WTC11 (cell line): ENCODE results near the gene KRTAP2-4. TPM values are rescaled to one million over a fixed set of nuclear protein-coding genes. Genes with fewer than 3 reads are reported as not detected.
A peak's percentile ranks its signal among the peaks of the same experiment; 100 is the strongest.
"Not testable (repeated sequence)": the region's sequence is repeated elsewhere in the genome, so short reads cannot be mapped to it uniquely, and the experiment has no call there.

ENCODE experiments used
- ATAC-seq: fragments of 200-7000 bp; cut with Tn5 transposase; 2 replicates; pipeline ENCODE4 v1.10.0; 2021; ENCODE audit warnings: mild to moderate bottlenecking, moderate library complexity
- CTCF ChIA-PET: fragments of 300-600 bp; sonication (Branson Sonifier 250); formaldehyde crosslinking; loops from one replicate; lab custom pipeline; 2021; ENCODE audit warnings: antibody characterized with exemption; lab: Charles Lee
- POLR2A ChIA-PET: fragments of 350-600 bp; sonication (Branson Sonifier 250); formaldehyde crosslinking; loops from one replicate; lab custom pipeline; 2021; ENCODE audit warnings: antibody characterized with exemption; lab: Charles Lee
- DNase-seq: peaks from one replicate; pipeline ENCODE4 v3.0.0; 2021; ENCODE audit warnings: low spot score
- H3K27ac Mint-ChIP-seq: 2 replicates; pipeline ENCODE4 v1.8.0; 2021; ENCODE audit warnings: mixed read lengths
- H3K27me3 Mint-ChIP-seq: 2 replicates; pipeline ENCODE4 v1.8.0; 2021; ENCODE audit warnings: low read depth, mild to moderate bottlenecking, moderate library complexity, mixed read lengths
- H3K36me3 Mint-ChIP-seq: 2 replicates; pipeline ENCODE4 v1.8.0; 2021; ENCODE audit warnings: mixed read lengths
- H3K4me1 Mint-ChIP-seq: 2 replicates; pipeline ENCODE4 v1.8.0; 2022; ENCODE audit warnings: mixed read lengths
- H3K4me3 Mint-ChIP-seq: 2 replicates; pipeline ENCODE4 v1.8.0; 2021; ENCODE audit warnings: mild to moderate bottlenecking, moderate library complexity, mixed read lengths
- H3K9me3 Mint-ChIP-seq: 2 replicates; pipeline ENCODE4 v1.8.0; 2021; ENCODE audit warnings: mixed read lengths
- CREB1 ChIP-seq: sonication (generic); formaldehyde crosslinking; IDR thresholded peaks from 2 replicates; pipeline ENCODE4 v1.8.0; 2023; ENCODE audit warnings: mild to moderate bottlenecking, missing genetic modification reagents
- ESRRA ChIP-seq: sonication (generic); formaldehyde crosslinking; IDR thresholded peaks from 2 replicates; pipeline ENCODE4 v1.8.1; 2022; ENCODE audit warnings: mild to moderate bottlenecking, missing genetic modification reagents, borderline replicate concordance
- FOXJ3 ChIP-seq: sonication (generic); formaldehyde crosslinking; IDR thresholded peaks from 2 replicates; pipeline ENCODE4 v1.9.0; 2021; ENCODE audit warnings: missing genetic modification reagents, mild to moderate bottlenecking, borderline replicate concordance
- JUN ChIP-seq: sonication (generic); formaldehyde crosslinking; IDR thresholded peaks from 2 replicates; pipeline ENCODE4 v1.8.0; 2023; ENCODE audit warnings: mild to moderate bottlenecking, missing genetic modification reagents
- NFATC4 ChIP-seq: fragments of 250-450 bp; sonication (Bioruptor Pico); IDR thresholded peaks from 2 replicates; pipeline ENCODE4 v1.9.0; 2021; ENCODE audit warnings: mild to moderate bottlenecking
- OVOL2 ChIP-seq: fragments of 250-450 bp; sonication (Bioruptor Pico); IDR thresholded peaks from 2 replicates; pipeline ENCODE4 v1.9.0; 2021; ENCODE audit warnings: mild to moderate bottlenecking, borderline replicate concordance
- TCF7 ChIP-seq: sonication (generic); formaldehyde crosslinking; IDR thresholded peaks from 2 replicates; pipeline ENCODE4 v1.8.0; 2022; ENCODE audit warnings: mild to moderate bottlenecking, low read depth, missing genetic modification reagents, moderate library complexity
- TP53 ChIP-seq: sonication (generic); formaldehyde crosslinking; IDR thresholded peaks from 2 replicates; pipeline ENCODE4 v1.8.1; 2023; ENCODE audit warnings: mild to moderate bottlenecking, missing genetic modification reagents
- ZBTB21 ChIP-seq: sonication (generic); formaldehyde crosslinking; IDR thresholded peaks from 2 replicates; pipeline ENCODE4 v1.8.1; 2023; ENCODE audit warnings: mild to moderate bottlenecking, missing genetic modification reagents, borderline replicate concordance
- ZNF423 ChIP-seq: fragments of 250-450 bp; sonication (Bioruptor Pico); IDR thresholded peaks from 2 replicates; pipeline ENCODE4 v2.1.2; 2022; ENCODE audit warnings: mild to moderate bottlenecking, moderate library complexity
- ZNF425 ChIP-seq: fragments of 250-450 bp; sonication (Bioruptor Pico); conservative IDR thresholded peaks from 2 replicates; pipeline ENCODE4 v1.9.0; 2021; ENCODE audit warnings: mild to moderate bottlenecking
- total RNA-seq: library from RNA; stranded (reverse); gene quantifications from 3 replicates; pipeline ENCODE4 v1.2.3, GENCODE V29; 2021
- TF ChIP-seq, protein P1 (sequence below): sonication (generic); formaldehyde crosslinking; IDR thresholded peaks from 2 replicates; pipeline ENCODE4 v1.8.0; 2023; ENCODE audit warnings: missing genetic modification reagents
- TF ChIP-seq, protein P2 (sequence below): sonication (generic); formaldehyde crosslinking; IDR thresholded peaks from 2 replicates; pipeline ENCODE4 v1.8.0; 2023; ENCODE audit warnings: mild to moderate bottlenecking, missing genetic modification reagents
- TF ChIP-seq, protein P3 (sequence below): sonication (generic); formaldehyde crosslinking; IDR thresholded peaks from 2 replicates; pipeline ENCODE4 v1.8.1; 2023; ENCODE audit warnings: mild to moderate bottlenecking, missing genetic modification reagents
- TF ChIP-seq, protein P4 (sequence below): fragments of 250-450 bp; sonication (Bioruptor Pico); IDR thresholded peaks from 2 replicates; pipeline ENCODE4 v2.1.2; 2022; ENCODE audit warnings: mild to moderate bottlenecking, moderate library complexity

Gene KRTAP2-4
- total RNA-seq, 1 experiment from 2014 or later, result not detected

DNA sequence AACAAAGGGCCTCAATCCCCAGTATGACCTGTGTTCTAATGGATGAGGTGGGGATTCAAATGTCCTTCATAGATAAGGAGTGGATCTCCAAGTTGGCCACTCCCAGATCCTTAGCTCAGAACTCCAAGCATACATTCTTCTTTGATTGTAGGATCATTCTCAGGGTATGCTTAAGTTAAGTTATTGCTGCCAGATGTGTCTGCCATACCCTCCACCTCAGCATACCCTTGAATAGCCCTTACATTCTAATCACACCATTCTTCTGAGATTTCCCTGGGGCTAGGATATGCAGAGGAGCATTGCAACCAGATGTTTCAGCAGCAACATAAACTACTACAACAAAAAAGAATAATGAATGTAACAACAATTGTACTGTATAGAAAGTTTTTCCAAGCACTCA, 1.6 kb upstream of the KRTAP2-4 start:
- Mint-ChIP-seq H3K4me1 (peaks cover 4% of the 10 kb centered on the region; the same call in 1 of the 2 replicates), H3K36me3 (no peaks in the 10 kb centered on the region), H3K4me3 (no peak overlapping the region), H3K27me3 (no peaks in the 10 kb centered on the region), H3K27ac (no peak overlapping the region), H3K9me3 (no peaks in the 10 kb centered on the region)
- POLR2A ChIA-PET, result no interaction called here
- ATAC-seq, result no peak
- CTCF ChIA-PET, result no interaction called here
- TF ChIP-seq CREB1 (no peak), TCF7 (CRISPR knock-in tag) (no peak), ZBTB21 (CRISPR knock-in tag) (no peak), OVOL2 (CRISPR knock-in tag) (no peak), ESRRA (CRISPR knock-in tag) (no peak), FOXJ3 (CRISPR knock-in tag) (no peak)
- TF ChIP-seq, protein P1, sequence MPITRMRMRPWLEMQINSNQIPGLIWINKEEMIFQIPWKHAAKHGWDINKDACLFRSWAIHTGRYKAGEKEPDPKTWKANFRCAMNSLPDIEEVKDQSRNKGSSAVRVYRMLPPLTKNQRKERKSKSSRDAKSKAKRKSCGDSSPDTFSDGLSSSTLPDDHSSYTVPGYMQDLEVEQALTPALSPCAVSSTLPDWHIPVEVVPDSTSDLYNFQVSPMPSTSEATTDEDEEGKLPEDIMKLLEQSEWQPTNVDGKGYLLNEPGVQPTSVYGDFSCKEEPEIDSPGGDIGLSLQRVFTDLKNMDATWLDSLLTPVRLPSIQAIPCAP, result no peak
- no peak for DNase-seq

GRCh38 chr17:41065016-41065689, 526 bp downstream of the KRTAP2-4 start:
- ATAC-seq, H3K36me3 Mint-ChIP-seq, POLR2A ChIA-PET, H3K27ac Mint-ChIP-seq, DNase-seq, H3K4me1 Mint-ChIP-seq, H3K27me3 Mint-ChIP-seq, H3K9me3 Mint-ChIP-seq, H3K4me3 Mint-ChIP-seq: not testable (repeated sequence)
- CTCF ChIA-PET, result interaction anchor here (0.5 kb wide), 1 partner anchor 484 kb away, joined by 3 read pairs; no protein-coding TSS in a partner anchor
- TF ChIP-seq ZNF423 (CRISPR knock-in tag), result peak; percentile 51; the same call in 1 of the 2 replicates
- TF ChIP-seq, all 79 proteins: peak for 1; not testable (repeated sequence) for 78

DNA sequence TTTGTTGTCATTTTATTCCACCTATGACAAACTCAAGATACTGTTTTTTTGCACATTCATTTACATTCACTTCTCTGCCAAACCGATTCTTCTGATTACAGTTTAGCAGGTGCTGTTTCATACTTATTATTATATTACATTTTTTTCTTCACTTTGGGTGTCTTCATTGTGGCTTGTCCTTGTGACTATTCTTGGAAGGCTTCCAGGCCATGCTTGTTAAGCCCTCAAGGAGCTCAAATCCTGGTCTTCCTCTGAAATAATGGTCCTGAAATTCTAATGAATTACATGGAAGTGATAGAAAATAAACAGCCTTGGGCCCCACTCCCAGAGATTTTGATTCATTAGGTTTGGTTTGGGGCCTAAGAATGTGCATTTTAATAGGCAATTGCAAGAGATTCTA, 1.4 kb downstream of the KRTAP2-4 start:
- H3K27me3 Mint-ChIP-seq, result no peaks in the 10 kb centered on the region
- TF ChIP-seq, protein P2, sequence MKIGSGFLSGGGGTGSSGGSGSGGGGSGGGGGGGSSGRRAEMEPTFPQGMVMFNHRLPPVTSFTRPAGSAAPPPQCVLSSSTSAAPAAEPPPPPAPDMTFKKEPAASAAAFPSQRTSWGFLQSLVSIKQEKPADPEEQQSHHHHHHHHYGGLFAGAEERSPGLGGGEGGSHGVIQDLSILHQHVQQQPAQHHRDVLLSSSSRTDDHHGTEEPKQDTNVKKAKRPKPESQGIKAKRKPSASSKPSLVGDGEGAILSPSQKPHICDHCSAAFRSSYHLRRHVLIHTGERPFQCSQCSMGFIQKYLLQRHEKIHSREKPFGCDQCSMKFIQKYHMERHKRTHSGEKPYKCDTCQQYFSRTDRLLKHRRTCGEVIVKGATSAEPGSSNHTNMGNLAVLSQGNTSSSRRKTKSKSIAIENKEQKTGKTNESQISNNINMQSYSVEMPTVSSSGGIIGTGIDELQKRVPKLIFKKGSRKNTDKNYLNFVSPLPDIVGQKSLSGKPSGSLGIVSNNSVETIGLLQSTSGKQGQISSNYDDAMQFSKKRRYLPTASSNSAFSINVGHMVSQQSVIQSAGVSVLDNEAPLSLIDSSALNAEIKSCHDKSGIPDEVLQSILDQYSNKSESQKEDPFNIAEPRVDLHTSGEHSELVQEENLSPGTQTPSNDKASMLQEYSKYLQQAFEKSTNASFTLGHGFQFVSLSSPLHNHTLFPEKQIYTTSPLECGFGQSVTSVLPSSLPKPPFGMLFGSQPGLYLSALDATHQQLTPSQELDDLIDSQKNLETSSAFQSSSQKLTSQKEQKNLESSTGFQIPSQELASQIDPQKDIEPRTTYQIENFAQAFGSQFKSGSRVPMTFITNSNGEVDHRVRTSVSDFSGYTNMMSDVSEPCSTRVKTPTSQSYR (CRISPR knock-in tag), result no peak
- TF ChIP-seq, protein P3, sequence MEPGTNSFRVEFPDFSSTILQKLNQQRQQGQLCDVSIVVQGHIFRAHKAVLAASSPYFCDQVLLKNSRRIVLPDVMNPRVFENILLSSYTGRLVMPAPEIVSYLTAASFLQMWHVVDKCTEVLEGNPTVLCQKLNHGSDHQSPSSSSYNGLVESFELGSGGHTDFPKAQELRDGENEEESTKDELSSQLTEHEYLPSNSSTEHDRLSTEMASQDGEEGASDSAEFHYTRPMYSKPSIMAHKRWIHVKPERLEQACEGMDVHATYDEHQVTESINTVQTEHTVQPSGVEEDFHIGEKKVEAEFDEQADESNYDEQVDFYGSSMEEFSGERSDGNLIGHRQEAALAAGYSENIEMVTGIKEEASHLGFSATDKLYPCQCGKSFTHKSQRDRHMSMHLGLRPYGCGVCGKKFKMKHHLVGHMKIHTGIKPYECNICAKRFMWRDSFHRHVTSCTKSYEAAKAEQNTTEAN, result no peak
- TF ChIP-seq, protein P4, sequence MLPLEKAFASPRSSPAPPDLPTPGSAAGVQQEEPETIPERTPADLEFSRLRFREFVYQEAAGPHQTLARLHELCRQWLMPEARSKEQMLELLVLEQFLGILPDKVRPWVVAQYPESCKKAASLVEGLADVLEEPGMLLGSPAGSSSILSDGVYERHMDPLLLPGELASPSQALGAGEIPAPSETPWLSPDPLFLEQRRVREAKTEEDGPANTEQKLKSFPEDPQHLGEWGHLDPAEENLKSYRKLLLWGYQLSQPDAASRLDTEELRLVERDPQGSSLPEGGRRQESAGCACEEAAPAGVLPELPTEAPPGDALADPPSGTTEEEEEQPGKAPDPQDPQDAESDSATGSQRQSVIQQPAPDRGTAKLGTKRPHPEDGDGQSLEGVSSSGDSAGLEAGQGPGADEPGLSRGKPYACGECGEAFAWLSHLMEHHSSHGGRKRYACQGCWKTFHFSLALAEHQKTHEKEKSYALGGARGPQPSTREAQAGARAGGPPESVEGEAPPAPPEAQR (CRISPR knock-in tag), result no peak
- TF ChIP-seq OVOL2 (CRISPR knock-in tag), result no peak
- no peak for TF ChIP-seq JUN (CRISPR knock-in tag)
- TF ChIP-seq NFATC4 (CRISPR knock-in tag), result no peak
- no peak for TF ChIP-seq ZNF425 (CRISPR knock-in tag)
- no peak for TF ChIP-seq TP53 (CRISPR knock-in tag)
- no peak overlapping the region for H3K4me3 Mint-ChIP-seq
- peaks cover 11% of the 10 kb centered on the region for H3K4me1 Mint-ChIP-seq
- no peaks in the 10 kb centered on the region for H3K36me3 Mint-ChIP-seq
- ChIA-PET CTCF (interaction anchor here (0.5 kb wide), 1 partner anchor 485 kb away, joined by 3 read pairs; no protein-coding TSS in a partner anchor), POLR2A (no interaction called here)
- no peaks in the 10 kb centered on the region for H3K9me3 Mint-ChIP-seq
- no peak overlapping the region for H3K27ac Mint-ChIP-seq
- DNase-seq (no peak), ATAC-seq (no peak)
